Transverse colon (tissue), 4 donors: ENCODE data around the gene MACROD1. TPM values are rescaled to one million over a fixed set of nuclear protein-coding genes. Genes with fewer than 3 reads are reported as not detected.

Experiments used
- DNase-seq: peaks from one replicate; pipeline ENCODE4 v3.0.0-alpha.2; 2019
- H3K27ac ChIP-seq, 4 donors: fragments of 200-600 bp; sonication (generic); 2 replicates each; pipeline ENCODE4 v1.5.1; 2016 to 2018; ENCODE audit warnings: inconsistent platforms in 4 of 4
- H3K27me3 ChIP-seq: fragments of 200-600 bp; sonication (generic); 2 replicates; pipeline ENCODE4 v1.5.1; 2017; ENCODE audit warnings: inconsistent platforms
- H3K36me3 ChIP-seq, 4 donors: fragments of 200-600 bp; sonication (generic); 2 replicates each; pipeline ENCODE4 v1.5.1; 2017 to 2019; ENCODE audit warnings: inconsistent platforms in 4 of 4
- H3K4me1 ChIP-seq, 4 donors: fragments of 200-600 bp; sonication (generic); 2 replicates each; pipeline ENCODE4 v1.5.1; 2017 to 2020; ENCODE audit warnings: inconsistent platforms in 4 of 4
- H3K4me3 ChIP-seq, 4 donors: fragments of 200-600 bp; sonication (generic); 1 replicate in 1 of 4; 2 replicates in 3 of 4; pipeline versions ENCODE4 v1.5.1 to v1.6.1; 2017 to 2019; ENCODE audit warnings: inconsistent platforms in 4 of 4
- H3K9me3 ChIP-seq, 2 donors: fragments of 200-600 bp; sonication (generic); 2 replicates each; pipeline ENCODE4 v1.5.1; 2017 to 2019; ENCODE audit warnings: inconsistent platforms in 2 of 2
- EP300 ChIP-seq: sonication (generic); formaldehyde crosslinking; IDR thresholded peaks from one replicate; pipeline ENCODE4 v1.6.1; 2017; ENCODE audit warnings: antibody characterized with exemption, low read depth
- POLR2A ChIP-seq: fragments of 450-650 bp; IDR thresholded peaks from one replicate; pipeline ENCODE4 v1.6.1; 2016; ENCODE audit warnings: antibody characterized with exemption, mild to moderate bottlenecking, moderate library complexity
- POLR2AphosphoS5 ChIP-seq, 3 donors: sonication (generic); formaldehyde crosslinking; IDR thresholded peaks; one replicate each; pipeline ENCODE4 v1.6.1; 2016; ENCODE audit warnings: antibody characterized with exemption in 3 of 3
- whole genome bisulfite sequencing, 2 donors: methylation state at CpG; one replicate each; pipeline ENCODE4 v1.1.5; 2018; ENCODE audit warnings: low coverage in 1 of 2; 5-methylcytosine and 5-hydroxymethylcytosine counted together
- in situ Hi-C, 4 donors: fragments of 200-750 bp; cut with MboI; loops; one replicate each; pipeline versions ENCODE4 v1.15.0 to v1.15.1; 2017; ENCODE audit warnings: low sequenced_read_pairs in 3 of 4, low pct_ligation_motif_present in 1 of 4, low pct_unique_long_range_greater_than_20kb in 1 of 4
- intact Hi-C: fragments of 100-400 bp; cut with DNase I; formaldehyde crosslinking; loops from one replicate; pipeline ENCODE4 v1.15.1; 2023; ENCODE audit warnings: low total_unique reads
- total RNA-seq, 4 donors: library from RNA; depleted of rRNA; stranded (reverse); fragments of >200 nt; gene quantifications; one replicate each; pipeline ENCODE4 v1.1.0, GENCODE V29; 2016
- TF ChIP-seq, protein P1 (sequence below), 5 experiments: fragments of 200-600 bp in 3 of 5; fragments of 450-650 bp in 2 of 5; sonication (generic) in 3 of 5; IDR thresholded peaks; 1 replicate in 2 of 5; 2 replicates in 3 of 5; pipeline ENCODE4 v1.5.1; 2016 to 2017; ENCODE audit warnings: antibody characterized with exemption in 5 of 5, inconsistent platforms in 3 of 5, mild to moderate bottlenecking in 2 of 5, moderate library complexity in 1 of 5

The MACROD1 gene
- total RNA-seq, 4 donors from 2014 or later, result 42.9 to 50.7 (median 50.1) TPM

DNA sequence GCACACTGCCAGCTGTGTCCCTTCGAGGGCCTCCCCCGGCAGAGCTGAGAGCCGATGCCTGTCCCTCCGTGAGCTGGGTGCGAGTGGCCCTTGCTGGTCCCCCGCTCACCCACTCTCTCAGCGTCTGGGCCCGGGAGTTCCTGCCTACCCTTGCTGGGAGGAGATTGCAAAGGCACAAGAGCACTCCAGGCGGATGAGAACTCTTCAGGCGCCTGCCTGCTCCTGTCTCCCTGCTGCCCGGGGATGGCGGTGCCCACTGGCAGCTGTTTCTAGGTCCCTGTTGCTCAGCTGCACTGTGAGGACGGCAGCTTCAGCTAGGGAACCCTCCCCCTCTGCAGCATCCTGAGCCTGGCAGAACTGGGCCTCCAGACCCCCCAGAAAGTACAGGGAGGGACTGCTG, 69.1 kb downstream of the MACROD1 start:
- no peak for TF ChIP-seq EP300
- TF ChIP-seq POLR2A, result no peak
- no peak for TF ChIP-seq POLR2AphosphoS5 (IDR thresholded peaks at IDR 0.05)
- TF ChIP-seq, protein P1, sequence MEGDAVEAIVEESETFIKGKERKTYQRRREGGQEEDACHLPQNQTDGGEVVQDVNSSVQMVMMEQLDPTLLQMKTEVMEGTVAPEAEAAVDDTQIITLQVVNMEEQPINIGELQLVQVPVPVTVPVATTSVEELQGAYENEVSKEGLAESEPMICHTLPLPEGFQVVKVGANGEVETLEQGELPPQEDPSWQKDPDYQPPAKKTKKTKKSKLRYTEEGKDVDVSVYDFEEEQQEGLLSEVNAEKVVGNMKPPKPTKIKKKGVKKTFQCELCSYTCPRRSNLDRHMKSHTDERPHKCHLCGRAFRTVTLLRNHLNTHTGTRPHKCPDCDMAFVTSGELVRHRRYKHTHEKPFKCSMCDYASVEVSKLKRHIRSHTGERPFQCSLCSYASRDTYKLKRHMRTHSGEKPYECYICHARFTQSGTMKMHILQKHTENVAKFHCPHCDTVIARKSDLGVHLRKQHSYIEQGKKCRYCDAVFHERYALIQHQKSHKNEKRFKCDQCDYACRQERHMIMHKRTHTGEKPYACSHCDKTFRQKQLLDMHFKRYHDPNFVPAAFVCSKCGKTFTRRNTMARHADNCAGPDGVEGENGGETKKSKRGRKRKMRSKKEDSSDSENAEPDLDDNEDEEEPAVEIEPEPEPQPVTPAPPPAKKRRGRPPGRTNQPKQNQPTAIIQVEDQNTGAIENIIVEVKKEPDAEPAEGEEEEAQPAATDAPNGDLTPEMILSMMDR (IDR thresholded peaks at IDR 0.05), result no peak
- Histone ChIP-seq H3K27me3 (no peaks in the 10 kb centered on the region), H3K4me3 (no peak overlapping the region), H3K36me3 (no peaks in the 10 kb centered on the region), H3K4me1 (peaks cover 0 to 33% (median 11%) of the 10 kb centered on the region in 4 donors), H3K9me3 (no peaks in the 10 kb centered on the region), H3K27ac (peak overlapping the region; percentile 39 to 74 (median 56))
- DNase-seq, result no peak
- WGBS, 2 donors, result 74% methylated on average over 9 of the region's 13 CpGs; no CpG with 5 or more reads in 1 of the 2 donors
- intact Hi-C loops (loop anchor here (5.0 kb wide), 1 partner anchor 50 kb away; no protein-coding TSS in a partner anchor), in situ Hi-C loops (no loop called here)

DNA sequence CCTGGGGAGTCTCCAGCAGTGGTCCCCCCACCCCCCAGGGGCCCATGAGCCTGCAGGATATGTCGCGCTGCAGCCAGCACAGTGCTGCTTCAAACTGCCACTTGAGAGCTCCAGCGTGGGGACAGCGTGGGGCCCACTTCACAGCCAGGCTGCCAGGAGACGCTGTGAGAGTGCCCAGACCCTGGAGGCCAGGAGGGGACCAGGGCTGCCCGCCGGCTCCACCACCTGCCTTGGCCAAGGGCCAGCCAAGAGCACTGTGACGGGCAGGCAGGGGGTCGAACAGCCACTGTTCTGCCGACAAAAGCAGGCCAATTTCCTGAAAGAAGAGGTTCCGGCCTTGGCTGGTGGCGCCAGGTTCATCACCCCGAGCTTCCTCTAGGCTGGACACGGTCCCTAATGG, 70.0 kb downstream of the MACROD1 start:
- in situ Hi-C loops, result no loop called here
- intact Hi-C loops, result loop anchor here (5.0 kb wide), 1 partner anchor 51 kb away; no protein-coding TSS in a partner anchor
- H3K9me3 ChIP-seq, result no peaks in the 10 kb centered on the region
- H3K36me3 ChIP-seq, result no peaks in the 10 kb centered on the region
- TF ChIP-seq POLR2A (no peak), EP300 (no peak), POLR2AphosphoS5 (IDR thresholded peaks at IDR 0.05) (no peak)
- TF ChIP-seq, protein P1 (IDR thresholded peaks at IDR 0.05), result no peak
- DNase-seq, result no peak
- 65% methylated on average over 13 of the region's 14 CpGs; no CpG with 5 or more reads in 1 of the 2 donors for WGBS, 2 donors
- peak overlapping the region; percentile 52 to 74 (median 66) for H3K27ac ChIP-seq
- H3K27me3 ChIP-seq, result no peaks in the 10 kb centered on the region
- H3K4me1 ChIP-seq, result peaks cover 0 to 33% (median 11%) of the 10 kb centered on the region in 4 donors
- H3K4me3 ChIP-seq, result no peak overlapping the region

DNA sequence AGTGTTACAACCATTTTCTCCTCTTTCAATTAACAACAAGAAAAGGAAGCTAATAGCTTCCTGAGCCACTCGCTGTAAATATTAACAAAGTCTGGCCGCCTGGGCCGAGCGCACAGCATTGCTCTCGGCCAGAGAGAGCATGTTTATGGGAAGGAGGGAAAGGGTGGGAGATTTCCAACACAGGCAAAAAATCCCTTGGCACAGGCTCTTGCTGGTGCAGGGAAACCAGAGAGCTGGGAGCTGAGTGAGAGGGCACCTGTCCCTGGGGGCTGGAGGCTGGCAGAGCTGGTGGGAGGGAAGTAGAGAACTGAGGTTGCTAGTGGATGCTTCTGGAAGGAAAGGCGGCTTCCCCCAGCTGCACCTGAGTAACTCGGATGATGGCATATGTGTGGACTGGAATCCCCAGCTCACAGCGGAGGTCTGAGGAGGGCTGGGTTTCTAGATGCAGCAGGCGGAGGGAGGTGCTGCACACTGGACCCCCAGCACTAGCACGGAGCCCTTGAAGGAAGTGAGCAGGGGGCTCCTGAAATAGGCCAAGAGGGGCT, 70.6 kb downstream of the MACROD1 start:
- 40 to 69% methylated on average over 1 to 10 of the region's 10 CpGs for WGBS, 2 donors
- no peaks in the 10 kb centered on the region for H3K9me3 ChIP-seq
- no peak overlapping the region for H3K4me3 ChIP-seq
- intact Hi-C loops, result loop anchor here (5.0 kb wide), 1 partner anchor 52 kb away; no protein-coding TSS in a partner anchor
- peak overlapping the region; percentile 52 to 74 (median 66) for H3K27ac ChIP-seq
- H3K27me3 ChIP-seq, result no peaks in the 10 kb centered on the region
- no peak for DNase-seq
- in situ Hi-C loops, result no loop called here
- no peaks in the 10 kb centered on the region for H3K36me3 ChIP-seq
- TF ChIP-seq EP300, result no peak
- TF ChIP-seq POLR2A, result no peak
- H3K4me1 ChIP-seq, result peaks cover 0 to 33% (median 11%) of the 10 kb centered on the region in 4 donors

DNA sequence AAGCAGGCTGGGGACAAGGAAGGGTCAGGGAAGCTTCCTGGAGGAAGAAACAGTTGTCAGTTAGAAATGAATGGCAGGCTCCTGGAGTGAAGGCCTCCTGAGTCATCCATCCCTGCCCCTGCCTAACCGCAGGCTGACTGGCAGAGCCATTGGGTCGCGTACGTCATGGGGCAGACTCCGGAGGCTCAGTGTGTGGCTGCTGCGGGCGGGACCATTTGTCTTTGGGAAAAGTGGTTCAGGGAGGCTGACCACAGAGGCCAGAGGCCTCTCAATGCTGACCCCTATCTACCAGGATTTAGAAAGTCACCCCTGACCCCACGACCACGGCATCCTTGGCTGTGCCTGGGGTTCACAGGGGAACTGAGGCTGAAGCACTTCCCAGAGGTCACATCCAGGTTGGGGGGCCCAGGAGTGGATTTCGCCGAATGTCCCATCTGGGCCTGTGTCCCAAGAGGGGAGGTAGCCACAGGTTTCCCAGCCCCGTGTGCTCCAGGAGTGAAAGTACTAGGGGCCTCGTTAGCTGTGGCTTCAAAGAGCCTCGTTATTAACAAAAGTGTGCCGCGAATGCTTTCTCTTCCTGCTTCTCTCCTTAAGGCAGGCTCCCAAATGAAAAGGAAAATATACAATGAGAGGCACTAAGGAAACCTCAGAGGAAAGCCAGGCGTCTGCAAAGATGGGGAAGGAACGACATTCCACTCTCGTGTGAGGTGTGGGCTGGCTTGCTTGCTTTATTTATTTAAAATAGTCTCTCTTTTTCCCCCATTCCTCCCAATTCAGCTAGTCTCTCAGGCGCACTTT, 71.3 kb downstream of the MACROD1 start:
- WGBS, 2 donors, result 48 to 66% methylated on average over 4 to 20 of the region's 20 CpGs
- Histone ChIP-seq H3K27me3 (no peaks in the 10 kb centered on the region), H3K4me1 (peaks cover 1 to 33% (median 13%) of the 10 kb centered on the region in 4 donors), H3K36me3 (no peaks in the 10 kb centered on the region), H3K4me3 (no peak overlapping the region), H3K9me3 (no peaks in the 10 kb centered on the region), H3K27ac (peak overlapping the region; percentile 52 to 74 (median 66))
- peak; percentile 22 for DNase-seq
- no peak for TF ChIP-seq POLR2A
- TF ChIP-seq POLR2AphosphoS5 (IDR thresholded peaks at IDR 0.05), result no peak
- TF ChIP-seq, protein P1 (IDR thresholded peaks at IDR 0.05), result no peak
- TF ChIP-seq EP300, result no peak
- in situ Hi-C loops, result no loop called here
- intact Hi-C loops, result loop anchor here (5.0 kb wide), 1 partner anchor 53 kb away; no protein-coding TSS in a partner anchor
